Astrocyte (in vitro differentiated cells and primary cell): Measurements from ENCODE around the gene COX15.

Experiments used
- CTCF ChIP-seq: IDR thresholded peaks from 2 replicates; pipeline ENCODE4 v1.5.1; 2011; ENCODE audit warnings: low read depth, mild to moderate bottlenecking, inconsistent platforms, low read length, moderate library complexity; ENCODE audit not compliant: insufficient read depth
- EZH2 ChIP-seq: IDR thresholded peaks from 2 replicates; pipeline ENCODE4 v1.6.1; 2012; ENCODE audit warnings: mild to moderate bottlenecking, low read length, inconsistent platforms; ENCODE audit not compliant: insufficient read depth

- no peak for TF ChIP-seq CTCF
- TF ChIP-seq EZH2 = no peak
These were observed 24.2 kb upstream of the COX15 start for GRCh38 chr10:99756159-99756558.
